ENCODE data around the gene LRP6. TPM values are rescaled to one million over a fixed set of nuclear protein-coding genes. Genes with fewer than 3 reads are reported as not detected.
"Not testable (repeated sequence)": the region's sequence is repeated elsewhere in the genome, so short reads cannot be mapped to it uniquely, and the experiment has no call there.

The LRP6 gene
- 6.7 and 12.5 TPM in 2 replicates for total RNA-seq (2014; rRNA removed; shearing (Covaris generic); ENCODE audit: low replicate concordance)

DNA sequence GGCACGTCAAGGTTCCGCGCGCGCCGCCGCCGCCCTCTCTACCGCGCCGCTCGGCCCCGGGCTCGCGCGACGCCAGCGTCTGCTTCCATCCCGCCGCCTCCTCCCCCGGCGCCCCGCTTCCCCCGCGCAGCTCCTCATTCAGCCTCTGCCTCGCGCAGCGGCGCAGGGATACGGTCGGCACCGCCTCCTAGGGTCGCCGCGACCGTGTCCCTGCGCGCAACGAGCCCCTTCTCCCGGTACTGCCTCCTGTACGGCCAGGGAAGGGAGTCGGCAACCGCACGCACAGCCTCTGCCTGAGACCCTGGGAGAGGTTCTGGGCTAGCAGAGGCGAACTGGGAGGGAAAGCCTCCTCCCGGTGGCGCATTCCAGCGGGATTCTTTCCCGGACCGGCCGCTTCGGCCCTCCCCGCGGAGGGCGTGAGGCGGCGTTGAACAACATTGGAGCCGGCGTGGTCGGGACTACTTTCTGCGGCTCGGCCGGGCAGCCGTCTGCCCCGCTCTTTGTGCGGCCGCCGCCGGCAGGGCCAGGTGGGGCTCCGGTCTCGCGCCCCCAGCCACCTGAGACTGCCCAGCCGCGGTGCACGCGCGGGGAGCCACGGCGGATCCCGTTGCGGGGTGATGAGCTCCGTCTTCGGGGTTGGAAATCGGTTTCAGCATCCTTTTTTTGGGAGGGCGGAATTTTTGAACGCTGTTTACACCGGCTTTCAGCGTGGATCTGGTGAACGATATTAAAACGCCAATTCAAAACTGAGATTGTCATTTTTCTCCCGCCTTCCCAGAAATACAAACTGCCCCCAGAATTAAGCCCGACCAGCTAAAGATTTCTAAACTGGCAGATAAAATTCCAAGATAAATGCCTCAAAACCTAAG is at the start of gene LRP6:
TSS of gene LRP6 (minus strand) at position 172 of the 869 bp plus-strand sequence. CDS start 309 bp downstream, outside the sequence.
- no peaks in the 10 kb centered on the region for H3K9me2 ChIP-seq (replicated peaks; ENCODE audit: insufficient read depth, low read length)
- H3K27me3 ChIP-seq (ENCODE audit: low read length) = no peaks in the 10 kb centered on the region
- H3K4me1 ChIP-seq (ENCODE audit: low read length) = peaks cover 24% of the 10 kb centered on the region
- H3K4me3 ChIP-seq (ENCODE audit: low read length) = peak within 1 kb of the TSS; percentile 79
- H3K9me3 ChIP-seq (ENCODE audit: low read length) = no peaks in the 10 kb centered on the region
- no peaks in the 10 kb centered on the region for H3K36me3 ChIP-seq (ENCODE audit: insufficient read depth, low read length)
- H3K9ac ChIP-seq (ENCODE audit: low read length) = peak within 1 kb of the TSS; percentile 81
- H2AFZ ChIP-seq (ENCODE audit: low read length) = peak within 1 kb of the TSS; percentile 87
- H3K27ac ChIP-seq (ENCODE audit: low read length) = no peak within 1 kb of the TSS
- H4K20me1 ChIP-seq (ENCODE audit: insufficient read depth, low read depth, low read length) = peaks cover 13% of the 10 kb centered on the region
- H3K4me2 ChIP-seq (ENCODE audit: low read depth, low read length, poor library complexity, severe bottlenecking) = peak within 1 kb of the TSS; percentile 81
- DNase-seq = peak; percentile 95
- H3K79me2 ChIP-seq (ENCODE audit: low read length) = peaks cover 5% of the 10 kb centered on the region

DNA sequence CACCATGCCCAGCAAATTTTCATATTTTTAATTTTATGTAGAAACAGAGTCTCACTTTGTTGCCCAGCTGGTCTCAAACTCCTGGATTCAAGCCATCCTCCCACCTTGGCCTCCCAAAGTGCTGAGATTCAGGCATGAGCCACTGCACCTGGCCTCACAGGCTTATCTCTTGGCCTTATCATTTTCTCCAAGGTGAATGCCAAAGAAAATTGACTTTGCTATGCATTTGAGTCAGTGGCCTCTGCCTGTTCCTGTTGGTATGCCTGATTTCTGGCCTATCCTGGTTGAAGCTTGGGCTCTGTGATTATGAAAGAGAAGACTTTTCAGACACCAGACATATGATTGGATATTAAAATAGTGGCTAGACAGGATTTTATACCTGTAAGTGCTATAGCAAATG is 49.0 kb upstream of the LRP6 start:
- Histone ChIP-seq H3K4me1 (ENCODE audit: low read length) (no peaks in the 10 kb centered on the region), H3K4me2 (ENCODE audit: low read depth, low read length, poor library complexity, severe bottlenecking) (no peak overlapping the region), H2AFZ (ENCODE audit: low read length) (no peak overlapping the region), H3K9ac (ENCODE audit: low read length) (no peak overlapping the region), H3K36me3 (ENCODE audit: insufficient read depth, low read length) (no peaks in the 10 kb centered on the region), H3K4me3 (ENCODE audit: low read length) (no peak overlapping the region), H3K9me2 (replicated peaks; ENCODE audit: insufficient read depth, low read length) (no peaks in the 10 kb centered on the region), H4K20me1 (ENCODE audit: insufficient read depth, low read depth, low read length) (no peaks in the 10 kb centered on the region), H3K27me3 (ENCODE audit: low read length) (no peaks in the 10 kb centered on the region), H3K79me2 (ENCODE audit: low read length) (no peaks in the 10 kb centered on the region), H3K9me3 (ENCODE audit: low read length) (no peaks in the 10 kb centered on the region), H3K27ac (ENCODE audit: low read length) (no peak overlapping the region)
- DNase-seq = no peak

DNA sequence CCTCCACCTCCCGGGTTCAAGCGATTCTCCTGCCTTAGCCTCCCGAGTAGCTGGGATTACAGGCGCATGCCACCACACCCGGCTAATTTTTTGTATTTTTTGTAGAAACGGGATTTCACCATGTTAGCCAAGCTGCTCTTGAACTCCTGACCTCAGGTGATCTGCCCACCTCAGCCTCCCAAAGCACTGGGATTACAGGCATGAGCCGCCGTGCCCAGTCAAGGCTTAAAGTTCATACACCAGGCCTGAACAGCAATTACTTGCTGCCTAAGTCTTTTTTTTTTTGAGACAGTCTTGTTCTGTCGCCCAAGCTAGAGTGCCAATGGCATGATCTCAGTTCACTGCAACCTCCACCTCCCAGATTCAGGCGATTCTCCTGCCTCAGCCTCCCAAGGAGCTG is 43.9 kb upstream of the LRP6 start:
- H4K20me1 ChIP-seq (ENCODE audit: insufficient read depth, low read depth, low read length); H3K27me3 ChIP-seq (ENCODE audit: low read length); H3K9me3 ChIP-seq (ENCODE audit: low read length); H3K9me2 ChIP-seq (replicated peaks; ENCODE audit: insufficient read depth, low read length); H3K27ac ChIP-seq (ENCODE audit: low read length); H3K4me1 ChIP-seq (ENCODE audit: low read length); DNase-seq; H3K4me2 ChIP-seq (ENCODE audit: low read depth, low read length, poor library complexity, severe bottlenecking); H3K79me2 ChIP-seq (ENCODE audit: low read length); H2AFZ ChIP-seq (ENCODE audit: low read length); H3K9ac ChIP-seq (ENCODE audit: low read length); H3K36me3 ChIP-seq (ENCODE audit: insufficient read depth, low read length); H3K4me3 ChIP-seq (ENCODE audit: low read length): not testable (repeated sequence)

DNA sequence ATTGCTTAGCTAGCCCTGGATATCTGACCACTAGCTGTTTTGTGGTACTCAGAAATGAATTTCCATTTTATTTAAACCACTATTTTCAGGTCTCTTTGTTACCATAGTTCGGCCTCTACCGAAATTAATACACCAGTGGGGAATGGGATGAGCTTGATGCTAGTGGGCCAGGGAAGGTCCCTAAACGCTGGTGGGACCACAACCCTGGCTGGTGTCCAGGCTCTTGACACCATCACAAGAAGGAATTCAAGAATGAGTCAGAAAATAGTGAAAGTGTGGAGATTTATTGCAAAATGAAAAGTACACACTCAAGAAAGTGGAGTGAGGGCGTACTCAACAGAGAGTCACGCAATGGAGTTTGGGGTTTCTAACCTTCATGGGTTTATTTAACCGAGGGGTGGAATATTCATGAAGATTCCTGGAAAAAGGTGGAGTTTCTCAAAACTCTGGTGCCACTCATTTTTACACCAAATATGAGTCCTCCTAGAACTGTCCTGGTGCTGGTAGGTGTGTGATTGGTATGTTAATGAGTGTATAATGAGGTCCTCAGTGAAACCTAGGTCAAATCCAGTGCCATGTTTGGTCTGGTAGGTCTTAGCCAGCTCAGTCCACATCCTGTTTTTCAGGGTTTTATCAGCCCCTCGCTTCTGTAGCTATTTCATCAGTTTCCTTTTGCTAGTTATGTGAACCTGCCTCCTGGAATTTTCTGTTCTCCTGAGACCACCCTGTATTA is 38.9 kb upstream of the LRP6 start:
- Histone ChIP-seq H3K27me3 (ENCODE audit: low read length) (no peaks in the 10 kb centered on the region), H2AFZ (ENCODE audit: low read length) (no peak overlapping the region), H4K20me1 (ENCODE audit: insufficient read depth, low read depth, low read length) (no peaks in the 10 kb centered on the region), H3K79me2 (ENCODE audit: low read length) (no peaks in the 10 kb centered on the region), H3K4me2 (ENCODE audit: low read depth, low read length, poor library complexity, severe bottlenecking) (no peak overlapping the region), H3K4me1 (ENCODE audit: low read length) (no peaks in the 10 kb centered on the region), H3K9me3 (ENCODE audit: low read length) (no peaks in the 10 kb centered on the region), H3K9me2 (replicated peaks; ENCODE audit: insufficient read depth, low read length) (no peaks in the 10 kb centered on the region), H3K27ac (ENCODE audit: low read length) (no peak overlapping the region), H3K4me3 (ENCODE audit: low read length) (no peak overlapping the region), H3K9ac (ENCODE audit: low read length) (no peak overlapping the region), H3K36me3 (ENCODE audit: insufficient read depth, low read length) (no peaks in the 10 kb centered on the region)
- DNase-seq = no peak

DNA sequence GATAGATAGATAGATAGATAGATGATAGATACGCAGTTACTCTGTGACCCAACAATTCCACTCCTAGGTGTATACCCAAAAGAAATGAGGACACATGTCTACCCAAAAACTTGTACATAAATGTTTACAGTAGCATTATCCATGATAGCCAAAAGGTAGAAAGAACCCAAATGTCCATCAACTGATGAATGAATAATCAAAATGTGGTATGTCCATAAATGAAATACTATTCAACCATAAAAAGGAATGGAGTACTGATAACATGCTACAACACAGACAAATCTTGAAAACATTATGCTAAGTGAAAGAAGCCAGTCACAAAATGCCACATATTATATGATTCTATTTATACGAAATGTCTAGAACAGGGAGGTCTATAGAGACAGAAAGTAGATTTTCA is 36.1 kb upstream of the LRP6 start:
- no peaks in the 10 kb centered on the region for H3K79me2 ChIP-seq (ENCODE audit: low read length)
- H3K4me1 ChIP-seq (ENCODE audit: low read length) = no peaks in the 10 kb centered on the region
- H3K27ac ChIP-seq (ENCODE audit: low read length) = no peak overlapping the region
- H3K36me3 ChIP-seq (ENCODE audit: insufficient read depth, low read length) = no peaks in the 10 kb centered on the region
- H3K9ac ChIP-seq (ENCODE audit: low read length) = no peak overlapping the region
- no peaks in the 10 kb centered on the region for H4K20me1 ChIP-seq (ENCODE audit: insufficient read depth, low read depth, low read length)
- H3K4me2 ChIP-seq (ENCODE audit: low read depth, low read length, poor library complexity, severe bottlenecking) = no peak overlapping the region
- no peaks in the 10 kb centered on the region for H3K27me3 ChIP-seq (ENCODE audit: low read length)
- H3K9me3 ChIP-seq (ENCODE audit: low read length) = no peaks in the 10 kb centered on the region
- no peak for DNase-seq
- no peak overlapping the region for H2AFZ ChIP-seq (ENCODE audit: low read length)
- H3K4me3 ChIP-seq (ENCODE audit: low read length) = no peak overlapping the region
- H3K9me2 ChIP-seq (replicated peaks; ENCODE audit: insufficient read depth, low read length) = no peaks in the 10 kb centered on the region

DNA sequence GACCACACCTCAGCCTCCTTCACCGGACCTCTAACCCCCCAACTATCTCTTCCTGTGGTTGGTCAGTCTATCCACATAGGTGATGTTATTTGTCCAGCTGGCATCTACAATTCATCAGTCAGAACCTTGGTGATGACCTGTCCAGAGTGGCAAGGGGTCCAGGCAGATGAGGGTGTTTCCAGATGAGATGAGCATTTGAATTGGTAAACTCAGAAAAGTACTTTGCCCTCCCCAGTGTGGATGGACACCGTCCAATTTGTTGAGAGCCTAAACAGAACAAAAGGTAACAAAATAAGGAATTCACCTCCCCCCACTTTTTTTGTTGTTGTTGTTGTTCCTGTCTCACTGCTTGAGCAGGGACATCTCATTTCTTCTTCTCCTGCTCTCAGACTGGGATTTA is 34.3 kb upstream of the LRP6 start:
- no peaks in the 10 kb centered on the region for H3K36me3 ChIP-seq (ENCODE audit: insufficient read depth, low read length)
- no peaks in the 10 kb centered on the region for H3K9me2 ChIP-seq (replicated peaks; ENCODE audit: insufficient read depth, low read length)
- H3K27ac ChIP-seq (ENCODE audit: low read length) = no peak overlapping the region
- H3K27me3 ChIP-seq (ENCODE audit: low read length) = no peaks in the 10 kb centered on the region
- no peak overlapping the region for H3K4me2 ChIP-seq (ENCODE audit: low read depth, low read length, poor library complexity, severe bottlenecking)
- H4K20me1 ChIP-seq (ENCODE audit: insufficient read depth, low read depth, low read length) = no peaks in the 10 kb centered on the region
- no peak for DNase-seq
- H2AFZ ChIP-seq (ENCODE audit: low read length) = no peak overlapping the region
- H3K4me3 ChIP-seq (ENCODE audit: low read length) = no peak overlapping the region
- H3K79me2 ChIP-seq (ENCODE audit: low read length) = no peaks in the 10 kb centered on the region
- no peaks in the 10 kb centered on the region for H3K4me1 ChIP-seq (ENCODE audit: low read length)
- no peaks in the 10 kb centered on the region for H3K9me3 ChIP-seq (ENCODE audit: low read length)
- no peak overlapping the region for H3K9ac ChIP-seq (ENCODE audit: low read length)

DNA sequence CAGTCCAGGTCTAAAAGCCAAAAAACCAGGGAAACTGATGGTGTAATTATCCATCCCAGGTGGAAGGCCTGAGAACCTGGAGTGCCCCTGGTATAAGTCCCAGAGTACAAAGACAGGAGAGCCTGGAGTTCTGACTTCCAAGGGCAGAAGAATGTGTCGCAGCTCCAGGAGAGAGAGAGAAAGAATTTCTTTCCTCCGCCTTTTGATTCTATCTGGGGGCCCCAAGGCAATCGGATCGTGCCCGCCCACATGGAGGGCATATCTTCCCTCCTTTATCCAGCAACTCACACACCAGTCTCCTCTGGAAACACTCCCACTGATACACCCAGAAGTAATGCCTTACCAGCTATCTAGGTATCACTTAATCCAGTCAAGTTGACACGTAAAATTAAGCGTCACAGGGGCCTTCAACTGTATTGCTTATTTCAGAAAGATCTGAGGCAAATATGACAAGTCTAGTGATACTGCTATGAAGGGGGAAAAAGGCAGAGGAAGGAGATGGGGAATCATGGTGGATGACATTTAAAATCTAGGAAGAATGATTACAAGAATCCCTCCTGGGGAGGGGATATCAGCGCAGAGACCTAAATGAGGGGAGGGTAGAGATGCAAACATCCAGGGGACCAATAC is 30.5 kb upstream of the LRP6 start:
- no peaks in the 10 kb centered on the region for H4K20me1 ChIP-seq (ENCODE audit: insufficient read depth, low read depth, low read length)
- no peaks in the 10 kb centered on the region for H3K9me3 ChIP-seq (ENCODE audit: low read length)
- H2AFZ ChIP-seq (ENCODE audit: low read length) = no peak overlapping the region
- H3K4me1 ChIP-seq (ENCODE audit: low read length) = no peaks in the 10 kb centered on the region
- no peaks in the 10 kb centered on the region for H3K9me2 ChIP-seq (replicated peaks; ENCODE audit: insufficient read depth, low read length)
- H3K27me3 ChIP-seq (ENCODE audit: low read length) = no peaks in the 10 kb centered on the region
- DNase-seq = no peak
- H3K4me2 ChIP-seq (ENCODE audit: low read depth, low read length, poor library complexity, severe bottlenecking) = no peak overlapping the region
- H3K9ac ChIP-seq (ENCODE audit: low read length) = no peak overlapping the region
- H3K27ac ChIP-seq (ENCODE audit: low read length) = no peak overlapping the region
- H3K79me2 ChIP-seq (ENCODE audit: low read length) = no peaks in the 10 kb centered on the region
- H3K36me3 ChIP-seq (ENCODE audit: insufficient read depth, low read length) = no peaks in the 10 kb centered on the region
- H3K4me3 ChIP-seq (ENCODE audit: low read length) = no peak overlapping the region

All from Karpas-422 (cell line).